Skeletal muscle cell (primary cell): ENCODE data around the gene ATG2A.

ENCODE experiments used
- DNase-seq: peaks from one replicate; pipeline ENCODE4 v3.0.0-alpha.2; 2010; ENCODE audit warnings: low read depth
- H3K4me3 ChIP-seq: 2 replicates; pipeline ENCODE4 v1.5.1; 2011; ENCODE audit warnings: low read depth, mild to moderate bottlenecking, control low read depth, low read length, moderate library complexity

Gene ATG2A

GRCh38 chr11:64906314-64906635, 10.7 kb downstream of the ATG2A start:
- no peak overlapping the region for H3K4me3 ChIP-seq
- no peak for DNase-seq

GRCh38 chr11:64905516-64906313, 11.3 kb downstream of the ATG2A start:
- H3K4me3 ChIP-seq, result no peak overlapping the region
- DNase-seq, result no peak

DNA sequence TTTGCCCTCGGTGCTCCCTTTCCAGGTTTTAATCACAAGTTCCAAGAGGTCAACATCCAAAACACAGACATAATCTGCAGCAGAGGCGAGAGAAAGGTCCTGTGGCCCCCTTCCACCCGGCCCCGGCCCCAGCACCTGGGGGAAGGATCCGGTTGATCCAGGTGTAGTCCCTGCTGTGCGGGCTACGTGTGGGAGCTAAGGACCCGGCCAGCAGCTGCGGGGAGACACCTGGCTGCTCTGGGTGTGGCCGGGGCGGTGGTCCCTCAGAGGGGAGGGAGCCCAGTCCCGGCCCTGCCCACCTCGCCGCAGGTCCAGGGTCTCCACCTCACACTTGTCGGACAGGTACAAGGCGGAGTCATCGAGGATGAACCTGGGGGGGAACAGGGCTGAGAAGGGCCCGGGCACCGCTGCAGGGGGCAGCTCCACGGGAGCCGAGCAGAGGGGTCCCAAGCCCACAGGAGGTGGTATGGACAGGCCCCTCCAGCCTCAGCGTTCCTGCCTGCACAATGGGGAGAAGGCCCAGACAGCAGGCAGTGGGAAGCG, 13.6 kb downstream of the ATG2A start:
- H3K4me3 ChIP-seq, result no peak overlapping the region
- DNase-seq, result no peak

DNA sequence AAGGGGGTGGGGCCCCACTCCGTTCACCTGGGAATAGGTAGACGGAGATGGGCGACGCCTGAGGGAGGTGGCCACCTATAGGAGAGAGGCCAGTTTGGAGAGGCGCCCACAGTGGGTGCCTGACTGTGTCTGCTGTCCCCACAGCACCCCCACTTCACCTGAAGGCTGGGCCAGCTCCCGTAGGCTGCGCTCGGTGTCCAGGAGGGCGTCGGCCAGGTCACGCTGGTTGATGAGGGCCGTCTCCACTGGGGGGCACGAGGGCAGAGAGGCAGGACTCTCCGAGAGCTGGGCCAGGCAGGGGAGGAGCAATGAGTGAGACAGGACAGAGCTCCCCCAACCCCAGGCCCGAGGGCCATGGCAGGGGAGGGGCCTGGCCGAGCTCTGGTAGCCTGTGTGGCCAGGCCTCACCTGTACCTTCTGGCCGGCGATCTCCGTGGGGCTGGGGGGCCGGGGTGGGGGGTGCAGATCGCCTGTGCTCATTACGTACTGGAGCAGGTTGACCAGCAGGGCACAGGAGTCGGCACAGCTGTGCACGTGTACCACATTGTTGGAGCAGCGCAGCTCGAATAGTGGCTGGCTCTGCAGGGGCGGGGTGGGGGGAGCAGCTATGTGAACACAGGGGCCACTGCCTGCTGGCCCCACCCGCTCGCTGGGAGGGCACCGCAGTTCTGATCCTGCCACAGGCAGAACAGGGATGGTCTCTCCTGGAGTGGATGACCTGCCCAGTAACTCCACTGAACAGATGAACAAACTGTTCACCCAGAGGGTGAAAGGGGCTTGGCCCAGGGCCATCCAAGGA, 14.7 kb downstream of the ATG2A start:
- DNase-seq, result no peak

DNA sequence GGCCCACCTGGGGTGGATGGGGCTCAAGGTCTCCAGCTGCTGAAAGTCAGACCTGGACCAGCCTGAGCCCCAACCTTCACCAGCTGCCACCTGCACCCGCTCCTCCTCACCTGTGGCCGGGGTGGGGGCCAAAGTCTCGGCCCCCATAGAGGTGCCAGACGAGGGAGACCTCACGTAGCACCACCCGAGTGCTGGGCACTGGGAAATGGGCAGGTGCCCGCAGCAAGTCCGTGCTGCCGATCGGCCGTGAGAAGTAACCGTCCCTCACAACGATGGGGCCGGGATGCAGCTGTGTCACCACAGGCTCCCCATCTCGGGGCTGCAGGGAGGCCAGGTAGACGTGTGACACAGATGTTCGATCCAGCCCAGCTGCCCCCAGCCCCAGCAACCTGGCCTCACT, 16.2 kb downstream of the ATG2A start:
- no peak overlapping the region for H3K4me3 ChIP-seq
- no peak for DNase-seq

More for the DNA sequence above, 14.7 kb downstream of the ATG2A start:
- H3K4me3 ChIP-seq, result no peak overlapping the region

DNA sequence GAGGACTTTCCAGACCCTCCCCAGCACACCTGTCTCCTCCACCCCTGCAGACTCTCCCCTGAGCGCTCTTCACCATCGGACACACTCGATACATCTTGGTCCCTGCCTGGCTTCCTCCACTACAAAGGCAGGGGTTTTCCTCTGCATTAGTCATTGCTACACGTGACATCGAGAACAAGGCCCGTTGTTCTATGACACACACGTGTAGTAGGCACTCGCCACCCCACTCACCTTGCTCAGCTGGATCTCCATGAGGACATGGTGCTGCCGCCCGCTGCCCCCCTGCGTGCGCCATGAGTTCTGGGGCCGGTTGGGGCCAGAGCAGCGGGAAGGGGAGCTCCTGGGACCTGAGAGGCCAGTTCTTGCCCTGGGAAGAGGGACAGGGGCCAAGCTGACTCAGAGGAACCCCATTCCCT, 16.7 kb downstream of the ATG2A start:
- H3K4me3 ChIP-seq, result no peak overlapping the region
- DNase-seq, result no peak

DNA sequence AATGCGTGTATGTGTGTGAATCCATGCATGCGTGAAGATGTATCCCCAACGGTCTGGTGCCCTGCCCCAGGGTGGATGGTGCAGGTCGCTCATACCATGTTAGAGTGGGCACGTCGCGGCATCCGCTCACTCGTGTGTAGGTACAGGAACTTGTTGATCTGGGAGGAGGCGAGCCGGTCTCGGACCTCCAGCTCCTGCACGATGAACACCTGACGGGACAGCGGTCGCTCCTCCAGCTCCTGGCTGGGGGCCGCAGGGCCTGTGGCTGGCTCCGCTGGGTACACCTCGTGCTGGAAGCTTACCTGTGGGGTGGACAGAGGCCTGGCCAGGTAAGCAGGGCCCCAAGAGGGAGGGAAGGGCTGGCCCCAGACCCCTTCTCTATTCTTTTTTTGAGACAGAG, 18.5 kb downstream of the ATG2A start:
- no peak for DNase-seq
- no peak overlapping the region for H3K4me3 ChIP-seq

- DNase-seq, result no peak
- H3K4me3 ChIP-seq, result no peak overlapping the region
These were observed 18.9 kb downstream of the ATG2A start for GRCh38 chr11:64898076-64898445.

GRCh38 chr11:64897381-64898075, 19.5 kb downstream of the ATG2A start:
- H3K4me3 ChIP-seq, result no peak overlapping the region
- DNase-seq, result no peak

DNA sequence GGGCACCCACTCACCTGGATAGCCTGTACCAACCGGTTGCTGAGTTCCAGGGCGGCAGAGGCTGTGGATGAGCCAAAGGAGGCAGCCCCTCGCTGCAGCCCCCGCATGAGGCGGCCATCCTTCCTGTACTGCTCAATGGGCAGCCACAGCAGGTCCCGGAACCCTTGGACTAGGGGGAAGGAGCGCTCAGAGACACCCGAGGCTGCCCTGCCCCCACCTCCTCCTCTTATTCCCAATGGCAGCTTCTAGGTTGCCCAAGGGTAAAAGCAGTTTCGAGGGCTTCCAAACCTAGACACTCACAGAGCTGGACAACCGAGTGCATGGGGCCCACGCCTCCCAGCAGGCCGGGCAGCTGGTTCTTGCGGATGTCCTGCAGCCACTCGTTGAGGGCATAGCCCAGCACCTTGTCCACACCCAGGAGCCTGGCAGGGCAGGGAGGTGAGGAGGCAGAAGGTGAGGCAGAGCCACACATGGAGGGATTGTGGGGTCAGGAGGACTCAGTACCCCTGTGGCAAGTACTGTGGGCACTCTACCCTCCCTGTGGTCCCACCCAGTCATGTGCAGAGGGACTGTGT, 20.5 kb downstream of the ATG2A start:
- no peak for DNase-seq
- no peak overlapping the region for H3K4me3 ChIP-seq

- H3K4me3 ChIP-seq, result no peak overlapping the region
These were observed 22.1 kb downstream of the ATG2A start for GRCh38 chr11:64894812-64895452.

GRCh38 chr11:64894070-64894811, 22.8 kb downstream of the ATG2A start:
- no peak overlapping the region for H3K4me3 ChIP-seq
- no peak for DNase-seq

More at GRCh38 chr11:64894812-64895452, 22.1 kb downstream of the ATG2A start:
- DNase-seq, result no peak

DNA sequence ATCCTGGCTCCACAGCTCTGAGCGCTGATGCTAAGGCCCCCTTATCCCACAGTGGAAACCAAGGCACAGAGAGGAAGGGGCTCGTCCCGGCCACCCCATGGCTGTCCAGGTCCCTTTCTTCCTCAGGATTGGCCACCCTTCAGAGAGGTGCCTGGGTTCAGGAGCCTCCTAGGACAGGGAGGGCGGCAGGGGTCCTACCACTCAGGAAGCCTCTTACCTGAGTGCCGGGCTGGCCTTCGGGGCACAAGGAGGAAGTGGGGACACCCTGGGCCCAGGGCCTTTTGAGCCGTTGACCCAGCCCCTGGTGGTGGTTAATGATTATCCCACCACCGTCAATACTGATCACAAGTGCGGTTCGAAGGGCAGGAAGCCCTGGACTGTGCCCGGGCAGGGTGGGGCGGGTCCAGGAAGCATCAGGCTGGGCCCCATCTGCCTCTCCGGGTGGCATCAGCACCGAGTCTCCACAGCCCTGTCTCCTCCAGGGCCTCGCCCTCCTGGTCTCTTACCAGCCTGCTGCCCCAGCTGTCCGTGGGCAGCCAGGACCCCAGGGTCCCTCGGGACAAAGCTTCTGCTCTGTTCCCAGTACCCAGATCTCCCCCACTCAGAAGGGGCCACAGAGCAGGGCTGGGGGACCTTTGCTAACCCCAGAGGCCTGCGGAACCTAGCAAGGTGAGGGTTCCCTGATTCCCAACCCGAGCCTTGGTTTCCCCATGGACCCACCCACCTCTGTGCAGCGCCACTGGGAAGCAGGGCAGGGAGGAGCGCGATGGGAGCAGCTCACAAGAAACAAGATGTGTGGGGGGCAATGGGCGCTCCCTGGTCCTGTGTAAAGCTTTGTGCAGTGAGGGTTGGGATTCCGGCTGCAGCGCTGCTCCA, 23.6 kb downstream of the ATG2A start:
- no peak overlapping the region for H3K4me3 ChIP-seq
- DNase-seq, result no peak

- H3K4me3 ChIP-seq, result no peak overlapping the region
These were observed 24.2 kb downstream of the ATG2A start for GRCh38 chr11:64892838-64893193.

DNA sequence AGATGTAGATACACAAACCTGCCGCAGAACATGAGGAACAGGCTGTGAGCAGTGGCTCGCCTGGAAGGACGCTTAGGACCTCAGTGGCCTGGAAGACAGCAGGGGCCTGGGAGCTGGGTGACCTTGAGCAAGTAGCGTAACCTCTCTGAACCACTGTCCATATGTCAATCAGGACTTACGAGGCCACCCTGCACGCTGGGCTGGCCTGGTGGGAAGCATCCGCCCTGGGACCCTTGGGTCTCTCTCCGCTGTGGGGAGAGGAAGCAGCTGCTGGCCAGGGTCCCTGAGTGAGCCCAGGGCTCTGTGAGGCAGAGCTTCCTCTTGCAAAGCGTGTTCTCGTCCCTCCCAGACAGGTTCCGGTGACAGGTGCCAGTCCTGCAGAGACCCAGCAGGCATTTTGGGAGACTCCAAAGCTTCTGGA, 24.6 kb downstream of the ATG2A start:
- no peak for DNase-seq
- no peak overlapping the region for H3K4me3 ChIP-seq

More at GRCh38 chr11:64892838-64893193, 24.2 kb downstream of the ATG2A start:
- no peak for DNase-seq

- no peak for DNase-seq
- no peak overlapping the region for H3K4me3 ChIP-seq
These were observed 25.1 kb downstream of the ATG2A start for GRCh38 chr11:64891880-64892279.

DNA sequence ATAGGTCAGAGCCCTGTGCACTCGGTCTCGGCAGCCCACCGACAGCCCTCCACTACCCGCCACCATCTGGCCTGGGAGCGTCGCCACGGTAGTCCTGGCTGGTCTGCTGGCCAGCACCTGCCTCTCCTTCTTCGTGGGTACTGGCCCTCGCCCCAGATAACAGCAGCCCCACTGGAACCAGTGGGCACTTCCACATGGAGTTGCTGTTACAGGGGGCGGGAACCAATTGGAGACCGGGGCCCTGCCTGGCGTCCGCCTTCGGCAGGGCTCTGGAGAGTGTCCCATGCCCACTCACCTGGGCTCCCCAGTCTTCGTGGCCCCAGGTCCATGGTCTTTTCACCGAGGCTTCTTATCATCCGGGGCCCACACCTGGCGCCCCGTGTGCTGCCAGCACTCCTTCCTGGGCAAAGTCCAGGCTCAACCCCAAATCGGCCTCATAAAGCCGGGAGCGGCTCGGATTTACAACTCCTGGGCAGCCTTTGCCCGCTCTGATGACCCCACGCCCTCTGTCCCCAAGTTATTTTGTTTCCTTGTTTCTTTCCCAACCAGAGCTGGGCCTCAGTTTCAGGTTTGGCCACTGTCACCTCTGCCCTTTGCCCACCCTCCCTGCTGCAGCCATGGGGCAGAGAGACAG, 25.7 kb downstream of the ATG2A start:
- no peak for DNase-seq

More for the DNA sequence above, 25.7 kb downstream of the ATG2A start:
- no peak overlapping the region for H3K4me3 ChIP-seq
